ENCODE data around the gene HDAC4. TPM values are rescaled to one million over a fixed set of nuclear protein-coding genes. Genes with fewer than 3 reads are reported as not detected.

The HDAC4 gene
- polyA plus RNA-seq, 10 donors, result 10.2 to 15.4 (median 11.9) TPM

DNA sequence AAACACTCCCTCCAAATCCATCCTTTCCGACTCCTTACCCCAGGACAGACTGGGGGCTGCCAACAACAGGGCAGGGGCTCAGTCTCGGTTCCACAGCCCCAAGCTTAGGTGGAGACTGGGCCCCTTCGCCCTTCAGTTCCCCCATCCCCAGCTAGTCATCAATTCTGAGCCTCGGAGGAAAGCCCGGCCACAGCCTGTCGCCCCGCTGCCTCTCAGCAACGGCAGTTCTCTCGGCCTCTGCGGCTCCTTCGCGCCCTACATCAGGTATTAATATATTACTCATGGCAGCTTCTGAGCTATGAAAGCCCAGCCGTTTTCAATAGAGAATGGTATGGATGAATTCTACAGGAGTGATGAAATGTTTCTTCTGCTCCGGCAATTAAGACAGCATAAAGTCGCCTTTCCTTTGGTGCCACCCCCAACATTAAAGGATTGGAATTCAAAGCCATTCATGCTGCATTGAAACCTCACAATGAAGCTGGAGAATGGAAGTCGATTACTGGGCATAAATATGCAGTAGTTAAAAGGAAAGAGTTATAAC lies 2.8 kb downstream of the HDAC4 start:
- no peak for DNase-seq

DNA sequence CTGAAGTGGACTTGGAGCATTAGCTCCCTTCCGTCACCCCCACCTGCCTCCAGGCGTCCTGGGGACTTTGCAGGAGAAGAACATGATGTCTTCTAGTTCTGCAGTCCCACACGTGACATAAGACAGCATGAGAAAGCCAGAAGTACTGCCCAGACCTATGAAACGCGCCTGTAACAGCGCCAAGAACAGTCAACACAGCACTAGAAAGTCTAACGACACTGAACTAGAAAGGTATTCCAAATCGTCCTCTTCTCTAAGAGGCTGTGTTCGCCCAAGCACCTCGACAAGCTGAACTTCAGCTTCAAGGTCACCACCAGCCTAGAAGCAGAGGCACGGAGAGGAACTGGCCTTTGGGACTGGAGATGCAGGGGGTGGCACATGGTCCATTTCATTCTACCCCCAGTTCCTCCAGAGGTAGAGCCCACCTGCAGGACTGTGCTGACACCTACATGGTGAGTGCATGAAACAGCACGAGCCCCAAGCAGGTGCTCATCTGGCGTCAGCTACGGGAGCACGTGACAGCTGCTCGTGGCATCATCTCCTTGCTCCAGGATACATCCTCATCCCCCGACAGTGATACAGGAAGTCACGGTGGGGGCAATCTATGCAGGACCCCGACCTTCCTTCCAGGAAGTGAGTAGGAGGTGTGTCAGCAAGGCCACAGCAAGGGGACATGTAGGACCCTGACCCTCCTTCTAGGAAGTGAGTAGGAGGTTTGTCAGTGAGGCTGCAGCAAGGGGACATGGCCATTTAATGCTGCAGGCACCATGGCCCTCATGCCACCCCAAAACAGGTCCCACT lies 3.7 kb downstream of the HDAC4 start:
- no peak for DNase-seq

DNA sequence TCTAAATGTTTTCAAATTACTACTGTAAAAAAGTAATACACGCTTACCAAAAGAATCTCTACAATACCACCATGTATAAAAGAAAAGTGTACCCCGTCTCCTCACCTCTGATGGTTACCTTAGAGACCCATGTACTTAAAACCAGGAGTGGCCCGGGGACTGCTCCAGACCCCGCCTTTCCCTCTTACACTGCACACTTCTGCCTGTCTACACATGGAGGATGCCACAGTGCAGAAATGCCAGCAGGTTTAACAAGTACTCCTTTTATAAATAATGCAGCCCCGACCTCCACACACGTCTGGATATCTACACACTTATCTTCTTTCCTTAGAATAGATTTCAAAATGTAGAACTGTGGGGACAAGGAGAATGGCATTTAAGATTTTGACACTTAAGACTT lies 5.3 kb downstream of the HDAC4 start:
- DNase-seq, result no peak

DNA sequence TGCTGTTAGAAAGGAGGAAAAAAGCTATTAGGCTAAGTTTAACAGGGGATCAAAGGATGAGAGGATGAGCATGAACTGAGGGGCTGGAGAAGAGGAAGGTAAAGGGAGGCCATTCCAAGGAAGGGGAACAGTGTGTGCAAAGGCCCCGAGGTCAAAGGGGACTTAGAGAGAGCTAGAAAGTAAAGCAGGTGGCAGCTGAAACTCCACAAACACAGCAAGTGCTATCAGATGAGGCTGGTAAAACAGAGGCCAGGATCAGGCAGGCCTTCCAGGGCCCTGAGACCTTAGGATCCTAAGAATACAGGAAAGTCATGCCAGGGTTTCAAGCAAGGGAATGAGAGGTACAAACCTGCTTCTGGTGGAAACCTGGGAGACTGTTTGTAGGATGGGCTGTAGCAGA lies 5.8 kb downstream of the HDAC4 start:
- no peak for DNase-seq

DNA sequence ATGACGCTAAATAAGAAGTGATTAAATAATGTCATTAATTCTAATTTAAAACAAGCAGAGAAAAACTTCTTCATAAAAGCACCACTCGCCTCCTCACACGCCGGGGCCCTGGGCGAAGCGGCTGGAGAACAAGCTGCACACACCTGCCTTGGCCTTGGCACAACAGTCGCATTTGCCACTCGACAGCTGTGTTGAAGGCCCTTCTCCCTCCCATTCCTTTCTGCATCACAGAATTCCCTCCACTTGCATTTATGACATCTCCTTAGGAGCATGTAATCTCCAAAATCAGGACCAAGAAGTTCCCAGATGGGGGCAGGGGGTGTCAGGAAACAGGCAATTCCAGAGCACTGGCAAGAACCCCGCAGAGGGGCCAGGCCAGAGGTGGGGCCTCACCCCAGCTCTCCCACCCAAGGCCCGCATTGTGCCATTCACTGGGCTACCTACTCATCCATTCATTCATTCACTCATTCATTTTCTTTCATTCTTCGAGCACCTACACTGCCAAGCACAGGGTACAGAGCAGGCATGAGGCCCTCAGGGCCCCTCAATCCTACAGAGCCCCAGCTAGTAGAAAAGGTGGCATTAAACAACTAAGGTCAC lies 6.4 kb downstream of the HDAC4 start:
- DNase-seq, result peak in 1 of 3 donors; percentile 61

DNA sequence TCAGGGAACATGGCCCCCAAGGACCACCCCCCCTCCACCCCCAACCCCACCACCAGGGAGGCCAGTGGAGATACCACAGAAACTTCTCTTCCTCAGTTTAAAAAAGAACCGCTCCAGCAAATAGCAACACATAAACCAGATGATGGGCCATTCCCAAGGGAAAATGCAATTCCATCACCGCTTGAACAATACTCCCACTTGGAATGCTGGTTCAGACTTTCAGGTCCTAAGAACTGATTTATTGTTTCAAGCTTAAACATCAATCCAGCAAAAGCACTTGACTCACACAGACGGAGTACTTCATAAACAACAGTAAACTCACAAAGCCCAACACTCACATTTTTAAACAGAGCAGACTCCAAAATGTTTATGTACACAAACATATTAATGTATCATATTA lies 6.9 kb downstream of the HDAC4 start:
- peak in 1 of 3 donors; percentile 32 for DNase-seq

DNA sequence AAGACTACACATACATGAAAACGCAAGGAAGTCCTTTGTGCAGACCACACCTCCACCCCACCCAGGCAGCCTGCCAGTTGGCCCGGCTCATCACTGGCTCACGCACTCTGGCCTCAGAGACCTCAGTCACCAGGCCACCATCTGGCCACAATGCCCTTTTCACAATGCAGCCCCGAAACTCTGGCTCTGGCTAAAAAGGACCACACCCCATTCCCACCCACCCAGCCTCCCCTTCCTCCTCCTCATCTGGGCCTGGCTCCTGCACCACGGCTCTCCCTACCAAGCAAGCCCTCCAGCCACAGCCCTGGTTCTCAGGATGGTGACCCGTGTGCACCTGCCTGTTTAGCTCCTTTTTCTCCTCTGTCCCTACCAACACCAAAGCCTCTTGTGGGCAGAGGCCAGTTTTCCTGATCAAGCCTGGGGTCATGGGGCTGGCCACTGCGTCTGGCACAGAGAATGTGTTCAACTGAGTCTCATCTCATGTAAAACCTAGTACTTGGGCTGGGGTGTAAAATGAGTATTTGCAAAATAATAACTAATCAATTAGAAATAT lies 7.4 kb downstream of the HDAC4 start:
- DNase-seq, result peak in 1 of 3 donors; percentile 44

DNA sequence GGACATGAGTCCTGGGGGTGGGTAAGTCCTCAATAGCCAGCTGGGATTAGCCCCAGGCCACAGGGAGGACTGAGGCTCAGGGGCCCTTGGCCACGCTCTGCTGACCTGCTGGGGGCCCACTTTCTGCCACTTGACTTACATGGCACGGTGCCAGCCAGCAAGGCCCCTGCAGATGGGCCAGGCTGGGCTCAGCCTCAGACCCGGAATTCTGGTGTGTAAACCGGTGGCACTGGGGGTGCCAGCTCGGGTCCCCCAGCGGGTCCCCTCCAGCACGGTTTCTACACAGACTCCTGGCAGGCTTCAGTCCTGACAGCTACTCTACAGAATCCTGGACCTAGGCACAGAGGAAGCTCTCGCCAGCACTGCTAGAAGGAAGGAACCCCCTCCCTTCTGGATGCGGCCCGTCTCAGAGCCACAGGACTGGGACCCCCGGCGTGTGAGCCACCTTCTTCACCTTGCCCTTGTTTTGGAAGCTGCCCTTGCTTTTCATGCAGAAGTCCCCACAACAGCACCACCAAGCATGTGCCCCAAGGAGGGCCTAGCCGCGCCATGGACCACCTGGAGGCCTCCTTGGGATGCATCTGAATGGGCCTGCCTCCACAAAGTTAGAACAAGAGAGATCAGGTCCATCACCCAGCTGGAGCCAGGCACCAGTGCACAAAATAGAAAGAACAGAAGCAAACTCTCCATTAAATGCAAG lies 8.0 kb downstream of the HDAC4 start:
- DNase-seq, result no peak

DNA sequence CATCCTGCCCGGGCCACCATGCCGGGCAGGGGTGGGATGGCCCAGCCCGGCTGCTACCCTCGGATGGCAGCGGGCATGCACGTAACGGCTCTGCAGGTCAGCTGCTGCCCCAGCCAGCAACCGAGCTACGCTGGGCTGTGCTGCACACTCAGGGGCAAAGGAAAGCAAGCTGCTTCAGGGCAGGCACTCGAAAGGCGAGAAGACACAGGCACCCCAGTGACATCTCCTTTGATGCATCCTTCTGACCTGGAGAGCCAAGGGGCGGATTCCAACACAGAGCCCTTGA lies 8.8 kb downstream of the HDAC4 start:
- no peak for DNase-seq

DNA sequence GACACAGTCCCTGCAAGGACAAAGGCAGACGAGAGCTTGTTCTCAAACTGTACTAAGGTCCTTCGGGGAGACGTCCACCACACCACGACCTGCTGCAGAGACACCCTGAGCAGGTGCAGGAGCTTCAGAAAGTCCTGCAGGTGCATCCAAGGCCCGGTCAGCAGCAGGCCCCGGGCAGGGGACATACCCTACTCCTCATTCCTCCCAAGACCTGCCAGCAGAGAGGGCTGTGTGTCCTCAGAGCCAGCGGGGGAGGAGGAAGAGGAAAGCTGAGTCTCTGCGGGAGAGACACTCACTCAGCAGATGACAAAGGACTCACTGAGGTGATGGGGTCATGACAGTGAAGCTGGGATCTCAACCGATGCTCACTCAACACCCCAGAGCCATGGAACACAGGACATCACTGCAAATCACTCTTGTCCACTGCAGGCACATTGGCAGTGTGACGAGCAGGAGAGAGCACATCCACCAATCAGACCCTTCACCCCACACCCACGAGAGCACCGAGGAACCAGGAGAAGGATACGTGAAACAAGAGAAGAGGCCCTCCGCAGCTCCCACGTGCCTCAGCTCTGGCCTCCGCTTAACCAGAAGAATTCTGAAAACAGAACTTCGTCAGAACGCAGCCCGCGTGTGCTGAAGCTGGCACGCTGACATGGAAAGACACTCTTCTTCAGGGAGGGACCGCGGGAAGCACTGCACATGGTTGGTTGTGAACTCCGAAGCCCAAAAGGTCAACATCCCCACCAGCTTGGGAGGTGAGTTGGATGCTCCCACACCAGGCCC lies 9.3 kb downstream of the HDAC4 start:
- no peak for DNase-seq

DNA sequence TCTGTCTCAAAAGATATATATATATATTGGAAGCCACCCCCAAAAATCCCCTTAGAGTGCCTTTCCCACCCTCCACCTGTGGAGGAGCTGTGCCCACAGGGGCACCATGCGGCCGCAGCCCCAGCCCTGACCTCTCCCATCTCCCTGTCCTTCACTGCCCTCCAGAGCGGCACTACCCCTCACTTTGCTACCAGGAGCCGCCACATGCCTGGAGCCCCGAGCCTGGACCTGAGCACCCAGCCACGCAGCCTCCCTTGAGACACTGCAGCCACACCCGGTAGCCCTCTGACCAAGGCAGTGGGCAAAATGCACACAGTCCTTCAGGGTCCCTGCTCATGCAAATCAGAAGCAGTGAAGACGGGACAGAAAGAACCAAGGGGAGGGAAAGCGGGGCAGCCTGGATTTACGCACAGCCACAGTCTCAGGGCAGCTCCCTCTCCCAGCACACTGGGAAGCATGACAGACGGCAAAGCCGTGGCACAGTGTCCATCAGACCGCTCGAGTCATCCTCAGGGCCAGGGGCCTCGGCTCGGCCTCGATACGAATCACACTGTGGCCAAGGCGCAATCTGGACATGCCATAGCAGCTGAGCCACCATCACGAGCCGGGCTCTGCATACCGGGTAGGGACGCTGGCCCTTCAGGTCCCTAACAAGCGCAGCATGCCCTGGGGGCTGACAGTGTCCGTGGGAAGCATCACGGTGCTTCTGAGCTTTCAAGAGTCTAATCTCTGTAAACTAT lies 10.1 kb downstream of the HDAC4 start:
- DNase-seq, result no peak

DNA sequence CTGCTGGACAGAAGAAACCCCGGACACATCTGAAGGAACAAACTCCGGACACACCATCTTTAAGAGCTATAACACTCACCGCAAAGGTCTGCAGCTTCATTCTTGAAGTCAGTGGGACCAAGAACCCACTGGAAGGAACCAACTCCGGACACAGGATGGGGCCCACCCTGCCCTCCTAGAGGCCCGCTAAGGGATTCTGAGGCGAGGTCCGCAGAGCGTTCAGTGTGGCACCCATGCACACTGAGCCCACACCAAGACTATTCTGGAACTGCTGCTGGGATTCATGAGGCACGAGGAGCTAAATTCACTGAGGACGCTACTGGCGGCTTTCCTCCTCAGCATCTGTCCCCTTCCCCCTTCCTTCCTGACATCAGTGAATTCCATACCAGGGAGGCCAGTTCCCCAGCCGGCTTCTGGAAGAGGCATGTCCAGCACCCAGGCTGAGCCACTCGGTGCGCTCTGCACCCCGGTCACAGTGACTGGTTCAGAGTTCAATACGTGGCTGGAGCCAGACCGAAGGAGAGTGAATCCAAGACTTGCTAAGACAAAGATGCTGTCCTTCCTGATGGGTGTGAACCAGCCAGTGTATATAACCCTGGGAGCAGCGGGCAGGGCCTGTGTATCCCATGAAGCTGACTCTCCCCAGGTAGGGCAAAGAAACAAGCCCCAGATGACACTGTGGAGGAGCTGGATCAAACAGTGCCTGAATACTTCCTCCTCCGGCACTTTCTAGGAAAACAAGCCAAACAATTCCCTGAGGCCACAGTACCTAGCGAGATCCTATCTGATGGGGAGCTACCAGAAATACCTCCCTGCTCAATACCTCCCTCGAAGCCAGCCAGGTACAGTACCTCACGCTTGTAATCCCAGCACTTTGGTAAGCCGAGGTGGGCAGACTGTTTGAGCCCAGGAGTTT lies 11.1 kb downstream of the HDAC4 start:
- DNase-seq, result no peak

DNA sequence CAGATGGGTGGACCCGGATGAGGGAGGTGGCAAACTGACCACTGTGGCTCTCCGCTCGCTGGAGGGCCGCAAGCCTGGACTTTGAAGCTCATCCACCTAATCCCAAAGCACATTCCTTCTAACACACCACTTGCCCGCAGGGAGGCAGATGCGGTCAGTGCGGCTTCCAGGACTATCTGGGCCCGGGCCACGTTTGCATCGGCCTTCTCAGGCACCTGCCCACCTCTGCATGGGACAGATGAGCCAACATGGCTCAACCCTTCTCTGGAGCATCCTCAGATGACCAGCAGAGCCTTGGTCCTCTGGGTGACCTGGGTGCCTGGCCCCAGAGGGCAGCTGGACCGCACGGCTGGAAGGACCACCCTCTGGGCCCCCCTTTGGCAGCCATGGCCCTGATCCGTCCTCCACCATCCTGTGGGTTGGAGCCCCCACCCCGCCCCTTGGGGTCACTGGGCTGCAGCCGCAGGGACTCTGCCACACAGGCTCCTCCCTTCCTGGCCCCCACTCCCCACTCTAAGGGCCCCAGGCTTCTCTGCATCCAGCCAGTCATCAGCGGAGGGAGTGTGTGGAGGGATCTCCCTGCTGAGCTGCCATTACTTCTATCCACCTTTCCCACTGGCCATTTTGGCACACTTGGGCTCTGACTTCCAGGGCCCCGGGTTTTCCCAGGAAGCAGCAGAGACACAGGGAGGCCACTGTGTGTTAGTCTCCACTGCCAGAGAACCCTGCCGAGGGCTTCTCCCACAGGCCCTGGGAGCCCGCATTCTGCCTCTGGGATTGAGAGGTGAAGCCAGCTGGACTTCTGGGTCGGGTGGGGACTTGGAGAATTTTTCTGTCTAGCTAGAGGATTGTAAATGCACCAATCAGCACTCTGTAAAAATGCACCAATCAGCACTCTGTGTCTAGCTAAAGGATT lies 12.3 kb downstream of the HDAC4 start:
- DNase-seq, result no peak

DNA sequence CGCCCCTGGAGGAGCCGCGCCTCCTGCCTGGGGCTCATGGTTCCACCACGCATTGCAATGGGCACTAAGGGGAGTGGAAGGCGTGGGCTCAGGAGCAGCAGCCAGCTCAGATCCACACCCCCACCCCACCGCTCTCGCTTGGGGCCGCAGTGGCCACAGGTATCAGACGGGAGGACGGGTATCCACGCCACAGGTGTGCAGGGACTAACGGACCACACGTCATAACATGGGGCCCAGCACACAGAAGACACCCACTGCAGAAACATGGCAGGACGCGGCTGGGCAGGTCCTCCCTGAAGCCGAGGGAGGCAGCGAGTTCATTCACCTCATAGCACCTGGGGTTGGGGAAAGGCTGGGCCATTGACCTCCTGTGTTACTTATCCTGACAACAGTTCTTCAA lies 13.0 kb downstream of the HDAC4 start:
- no peak for DNase-seq

DNA sequence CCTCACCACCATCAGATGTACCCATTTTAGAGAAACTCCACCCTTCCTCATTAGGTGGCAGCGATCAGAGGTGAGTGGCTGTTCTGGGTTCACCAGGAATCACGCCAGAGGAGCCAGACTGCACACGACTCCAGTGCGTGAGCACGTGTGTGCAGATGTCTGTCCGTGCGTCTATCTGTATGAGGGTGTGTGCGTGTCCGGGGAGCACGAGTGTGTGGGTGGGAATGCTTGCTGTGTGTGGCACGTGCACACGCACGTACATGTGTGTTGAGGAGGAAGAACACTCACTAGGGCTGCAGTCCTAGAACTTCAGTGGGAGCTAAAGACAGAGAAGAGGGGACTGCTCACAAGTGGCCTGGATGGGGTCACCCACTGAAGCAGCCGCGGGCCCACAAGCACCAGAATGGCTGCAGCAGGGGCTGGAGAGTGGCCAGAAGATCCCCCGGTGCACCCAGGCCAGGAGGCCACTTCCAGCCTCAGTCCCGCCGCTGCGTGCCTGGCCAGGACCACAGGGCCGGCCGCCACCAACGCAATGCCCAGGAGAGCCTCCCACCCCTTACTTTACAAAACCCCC lies 13.9 kb downstream of the HDAC4 start:
- DNase-seq, result no peak

DNA sequence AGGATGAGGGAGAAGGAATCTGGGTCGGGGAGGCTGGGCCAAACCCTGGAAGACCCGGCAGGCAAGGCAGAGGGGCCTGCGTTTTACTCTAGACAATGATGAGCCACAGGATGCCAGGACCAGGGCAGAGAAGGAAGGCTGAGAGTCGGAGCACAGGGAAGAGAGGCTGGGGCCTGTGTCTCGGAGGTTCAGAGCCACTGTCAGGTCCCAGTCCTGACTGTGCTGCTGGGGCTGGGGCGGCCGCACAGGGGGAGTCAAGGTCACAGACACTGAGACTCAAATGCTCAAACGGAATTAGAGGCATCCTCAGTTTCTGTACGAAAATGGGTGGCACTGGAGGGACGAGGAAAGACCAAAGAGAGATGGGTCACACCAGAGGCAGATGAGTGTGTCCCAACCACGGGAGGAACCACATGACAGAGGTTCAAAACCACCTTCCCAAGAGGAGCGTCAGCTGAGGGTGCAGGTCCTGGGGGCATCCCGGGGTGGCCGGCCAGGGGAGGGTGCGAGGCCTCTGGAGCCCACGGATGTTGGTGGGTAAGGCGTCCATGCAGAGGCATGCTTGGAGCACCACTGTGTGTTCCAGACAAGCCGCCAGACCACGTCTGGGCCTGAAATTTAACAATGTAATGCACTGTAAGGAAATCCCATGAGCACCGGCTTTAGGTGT lies 14.7 kb downstream of the HDAC4 start:
- no peak for DNase-seq

DNA sequence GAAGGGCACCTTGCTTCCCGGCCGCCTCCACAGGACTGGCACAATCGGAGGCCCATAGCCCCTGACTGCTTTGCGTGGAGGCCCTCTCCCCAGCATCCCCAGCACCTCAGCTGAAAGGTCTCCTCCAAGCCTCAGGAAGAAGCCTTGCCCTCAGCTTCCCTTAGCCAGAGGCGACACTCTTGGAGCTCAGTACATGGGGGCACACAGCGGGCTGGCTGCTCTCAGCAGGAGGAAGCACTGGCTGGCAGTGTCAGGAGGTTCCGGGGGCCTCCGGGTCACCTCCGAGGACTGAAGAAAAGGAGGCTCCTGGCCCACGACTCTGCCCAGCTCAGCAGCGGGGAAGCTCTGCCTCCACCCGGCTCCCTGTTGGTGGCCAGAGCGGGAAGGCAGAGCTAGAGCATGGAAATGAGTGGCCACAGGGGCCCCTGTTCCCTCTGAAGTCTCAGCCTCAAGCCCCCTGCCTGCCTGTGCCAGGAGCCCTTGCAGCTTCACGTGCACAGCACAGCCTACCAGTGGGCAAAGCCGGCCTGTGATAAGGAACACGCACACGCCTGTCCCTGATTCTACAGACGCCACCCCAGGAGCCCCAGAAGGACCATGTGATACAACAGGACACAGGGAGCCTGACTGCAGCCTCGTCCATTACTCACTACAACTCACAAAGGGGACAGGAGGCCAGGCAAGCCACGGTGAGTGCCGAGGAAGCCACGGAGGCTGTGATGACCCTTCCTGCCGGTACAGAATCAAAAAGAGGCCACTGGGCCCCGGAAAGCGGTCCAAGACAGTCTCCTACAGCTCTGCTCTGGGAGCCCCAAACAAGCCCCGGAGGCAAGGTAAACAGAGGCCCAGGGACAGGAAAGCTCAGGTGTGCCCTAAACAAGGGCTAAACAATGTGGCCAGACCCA lies 15.5 kb downstream of the HDAC4 start:
- DNase-seq, result no peak
